Measurements from ENCODE around the gene HDAC4. TPM values are rescaled to one million over a fixed set of nuclear protein-coding genes. Genes with fewer than 3 reads are reported as not detected.

Gene HDAC4
- total and polyA plus RNA-seq, 2 experiments from 2014 or later, result 8.1 to 41.8 TPM

GRCh38 chr2:239244625-239245024, 156.2 kb downstream of the HDAC4 start (continued):
- no peak for TF ChIP-seq ZNF462 (CRISPR knock-in tag; IDR thresholded peaks at IDR 0.05)
- no peak for TF ChIP-seq NANOG (IDR thresholded peaks at IDR 0.05; ENCODE audit: borderline replicate concordance)
- no peak for TF ChIP-seq ZNF331 (CRISPR knock-in tag; IDR thresholded peaks at IDR 0.05; ENCODE audit: low read depth)
- no peak for TF ChIP-seq EZH2 (IDR thresholded peaks at IDR 0.05; ENCODE audit: low read depth, unreplicated experiment)

- peaks cover 3% of the 10 kb centered on the region for H3K4me1 ChIP-seq (ENCODE audit: insufficient read depth)
- Mint-ChIP-seq H3K4me3 (no peak overlapping the region; the same call in 2 of the 3 replicates), H3K4me1 (peaks cover 47% of the 10 kb centered on the region), H3K27ac (no peak overlapping the region), H3K27me3 (ENCODE audit: insufficient read depth, low read depth, poor library complexity) (peaks cover 20% of the 10 kb centered on the region), H3K9me3 (no peaks in the 10 kb centered on the region), H3K36me3 (ENCODE audit: low read depth) (no peaks in the 10 kb centered on the region)
- no peaks in the 10 kb centered on the region for H3K27me3 ChIP-seq (ENCODE audit: insufficient read depth)
- no peaks in the 10 kb centered on the region for H3K9me2 ChIP-seq (ENCODE audit: insufficient read depth)
- no peaks in the 10 kb centered on the region for H3F3A ChIP-seq (replicated peaks; ENCODE audit: low read depth)
- no peak for DNase-seq (ENCODE audit: low spot score)
- peaks cover 12% of the 10 kb centered on the region for H4K20me1 ChIP-seq (replicated peaks; ENCODE audit: insufficient read depth)
- H2AFZ ChIP-seq, result no peak overlapping the region
- H3K36me3 ChIP-seq (ENCODE audit: insufficient read depth), result no peaks in the 10 kb centered on the region
- no peak for ATAC-seq
- H3K79me2 ChIP-seq (replicated peaks; ENCODE audit: insufficient read depth), result peaks cover 83% of the 10 kb centered on the region
- no peak overlapping the region for H3K4me3 ChIP-seq
- H3K4me2 ChIP-seq, result no peak overlapping the region
- H3K27ac ChIP-seq (ENCODE audit: low read depth), result no peak overlapping the region
- no peak for TF ChIP-seq ETS1 (IDR thresholded peaks at IDR 0.05)
- no peak for TF ChIP-seq CTCF (conservative IDR thresholded peaks at IDR 0.05; ENCODE audit: low read depth in 2 of 2)
Measured at GRCh38 chr2:239241431-239241960, 159.3 kb downstream of the HDAC4 start.

Data from GM23338 (cell line).